ENCODE measurements around the gene KRTAP9-1. TPM values are rescaled to one million over a fixed set of nuclear protein-coding genes. Genes with fewer than 3 reads are reported as not detected.
"Not testable (repeated sequence)": the region's sequence is repeated elsewhere in the genome, so short reads cannot be mapped to it uniquely, and the experiment has no call there.

KRTAP9-1 gene
- total RNA-seq, 4 donors from 2014 or later: not detected

GRCh38 chr17:41226051-41226450, 36.4 kb downstream of the KRTAP9-1 start:
- Histone ChIP-seq H3K4me3 (no peak overlapping the region), H3K4me1 (no peaks in the 10 kb centered on the region), H3K9me3 (no peaks in the 10 kb centered on the region), H3K27ac (no peak overlapping the region), H3K36me3 (no peaks in the 10 kb centered on the region), H3K27me3 (peaks cover 0 to 4% (median 3%) of the 10 kb centered on the region in 3 donors)
- TF ChIP-seq POLR2A (IDR thresholded peaks at IDR 0.05): no peak
- TF ChIP-seq CTCF (IDR thresholded peaks at IDR 0.05 in 4 of 5, conservative IDR thresholded peaks at IDR 0.05 in 1 of 5): no peak
- in situ Hi-C loops (cut with MboI; ENCODE audit: low sequenced_read_pairs in 4 of 4): no loop called here
- no peak for ATAC-seq
- intact Hi-C loops (cut with DNase I; ENCODE audit: low total_unique reads): no loop called here
- DNase-seq: no peak

- H3K27me3 ChIP-seq; ATAC-seq; H3K9me3 ChIP-seq; H3K27ac ChIP-seq; H3K4me3 ChIP-seq; H3K4me1 ChIP-seq; in situ Hi-C loops (cut with MboI; ENCODE audit: low sequenced_read_pairs in 4 of 4); intact Hi-C loops (cut with DNase I; ENCODE audit: low total_unique reads); DNase-seq; H3K36me3 ChIP-seq: not testable (repeated sequence)
These were observed 37.0 kb downstream of the KRTAP9-1 start, which contains the start of gene KRTAP9-2 for GRCh38 chr17:41226598-41227095. Gene KRTAP9-2 (plus strand): TSS chr17:41226648. CDS start chr17:41226655, 7 bp downstream.

GRCh38 chr17:41230094-41230493, 40.4 kb downstream of the KRTAP9-1 start:
- Histone ChIP-seq H3K4me1 (no peaks in the 10 kb centered on the region), H3K9me3 (no peaks in the 10 kb centered on the region), H3K27me3 (peaks cover 0 to 5% (median 4%) of the 10 kb centered on the region in 3 donors), H3K27ac (no peak overlapping the region), H3K4me3 (no peak overlapping the region), H3K36me3 (no peaks in the 10 kb centered on the region)
- intact Hi-C loops (cut with DNase I; ENCODE audit: low total_unique reads) (no loop called here), in situ Hi-C loops (cut with MboI; ENCODE audit: low sequenced_read_pairs in 4 of 4) (no loop called here)
- DNase-seq (no peak), ATAC-seq (no peak)
- TF ChIP-seq CTCF (IDR thresholded peaks at IDR 0.05 in 4 of 5, conservative IDR thresholded peaks at IDR 0.05 in 1 of 5) (no peak), POLR2A (IDR thresholded peaks at IDR 0.05) (no peak)

GRCh38 chr17:41231731-41232130, 42.0 kb downstream of the KRTAP9-1 start:
- Histone ChIP-seq H3K4me3 (no peak overlapping the region), H3K36me3 (no peaks in the 10 kb centered on the region), H3K27ac (no peak overlapping the region), H3K27me3 (peaks cover 0 to 5% (median 4%) of the 10 kb centered on the region in 3 donors), H3K4me1 (no peaks in the 10 kb centered on the region), H3K9me3 (no peaks in the 10 kb centered on the region)
- ATAC-seq (no peak), DNase-seq (no peak)
- no peak for TF ChIP-seq CTCF (IDR thresholded peaks at IDR 0.05 in 4 of 5, conservative IDR thresholded peaks at IDR 0.05 in 1 of 5)
- no peak for TF ChIP-seq POLR2A (IDR thresholded peaks at IDR 0.05)
- in situ Hi-C loops (cut with MboI; ENCODE audit: low sequenced_read_pairs in 4 of 4) (no loop called here), intact Hi-C loops (cut with DNase I; ENCODE audit: low total_unique reads) (no loop called here)

- H3K27ac ChIP-seq; intact Hi-C loops (cut with DNase I; ENCODE audit: low total_unique reads); H3K4me1 ChIP-seq; H3K9me3 ChIP-seq; ATAC-seq; DNase-seq; in situ Hi-C loops (cut with MboI; ENCODE audit: low sequenced_read_pairs in 4 of 4); H3K27me3 ChIP-seq; H3K36me3 ChIP-seq; H3K4me3 ChIP-seq: not testable (repeated sequence)
These were observed 42.9 kb downstream of the KRTAP9-1 start, which contains the start of gene KRTAP9-3 for GRCh38 chr17:41232399-41233105. Gene KRTAP9-3 (plus strand): TSS chr17:41232449. CDS start chr17:41232502, 53 bp downstream.

- intact Hi-C loops (cut with DNase I; ENCODE audit: low total_unique reads): not testable (repeated sequence)
These were observed 47.4 kb downstream of the KRTAP9-1 start for GRCh38 chr17:41237116-41237515.

GRCh38 chr17:41237949-41238437, 48.3 kb downstream of the KRTAP9-1 start, which contains the start of gene KRTAP9-8:
Gene KRTAP9-8 (plus strand): TSS chr17:41237999. CDS start chr17:41238052, 53 bp downstream.
- in situ Hi-C loops (cut with MboI; ENCODE audit: low sequenced_read_pairs in 4 of 4); H3K27ac ChIP-seq; H3K36me3 ChIP-seq; intact Hi-C loops (cut with DNase I; ENCODE audit: low total_unique reads); H3K27me3 ChIP-seq; H3K4me3 ChIP-seq; H3K4me1 ChIP-seq; H3K9me3 ChIP-seq; ATAC-seq; DNase-seq: not testable (repeated sequence)

More at GRCh38 chr17:41237116-41237515, 47.4 kb downstream of the KRTAP9-1 start:
- H3K9me3 ChIP-seq; ATAC-seq; H3K27ac ChIP-seq; DNase-seq; H3K27me3 ChIP-seq; H3K4me1 ChIP-seq; H3K36me3 ChIP-seq; H3K4me3 ChIP-seq; in situ Hi-C loops (cut with MboI; ENCODE audit: low sequenced_read_pairs in 4 of 4): not testable (repeated sequence)
